Smooth muscle cell (in vitro differentiated cells): Measurements from ENCODE around the gene ELAC2. TPM values are rescaled to one million over a fixed set of nuclear protein-coding genes. Genes with fewer than 3 reads are reported as not detected.

Experiments
- DNase-seq: peaks from one replicate; lab custom pipeline; 2025; ENCODE audit not compliant: unreplicated experiment; lab: John Stamatoyannopoulos, UW
- H2AFZ ChIP-seq: fragments of 200-600 bp; sonication (generic); 2 replicates; pipeline ENCODE4 v1.6.0; 2016; ENCODE audit warnings: antibody characterized with exemption, low read depth, mild to moderate bottlenecking
- H3F3A ChIP-seq: fragments of 200-600 bp; sonication (generic); 2 replicates; pipeline ENCODE4 v1.6.0; 2017; ENCODE audit warnings: antibody characterized with exemption, low read depth
- H3K27ac ChIP-seq: fragments of 200-600 bp; sonication (generic); 2 replicates; pipeline ENCODE4 v1.5.1; 2016; ENCODE audit warnings: low read depth, mild to moderate bottlenecking
- H3K27me3 ChIP-seq: fragments of 200-600 bp; sonication (generic); 2 replicates; pipeline ENCODE4 v1.6.1; 2016; ENCODE audit warnings: low read depth, mild to moderate bottlenecking
- H3K36me3 ChIP-seq: fragments of 200-600 bp; sonication (generic); 2 replicates; pipeline ENCODE4 v1.5.1; 2016; ENCODE audit warnings: low read depth
- H3K4me1 ChIP-seq: fragments of 200-600 bp; sonication (generic); 2 replicates; pipeline ENCODE4 v1.5.1; 2016; ENCODE audit warnings: low read depth
- H3K4me2 ChIP-seq: fragments of 200-600 bp; sonication (generic); 2 replicates; pipeline ENCODE4 v1.6.0; 2016; ENCODE audit warnings: mild to moderate bottlenecking
- H3K4me3 ChIP-seq: fragments of 200-600 bp; sonication (generic); 2 replicates; pipeline ENCODE4 v1.5.1; 2016; ENCODE audit warnings: mild to moderate bottlenecking
- H3K79me2 ChIP-seq: fragments of 200-600 bp; sonication (generic); 2 replicates; pipeline ENCODE4 v1.6.0; 2016; ENCODE audit warnings: low read depth, mild to moderate bottlenecking
- H3K9ac ChIP-seq: fragments of 200-600 bp; sonication (generic); 2 replicates; pipeline ENCODE4 v1.6.0; 2016; ENCODE audit warnings: low read depth
- H3K9me3 ChIP-seq: fragments of 200-600 bp; sonication (generic); replicated peaks from 2 replicates; pipeline ENCODE4 v1.5.1; 2016; ENCODE audit warnings: low read depth
- H4K20me1 ChIP-seq: fragments of 200-600 bp; sonication (generic); 2 replicates; pipeline ENCODE4 v1.6.0; 2016; ENCODE audit warnings: low read depth
- WGBS: methylation state at CpG from one replicate; pipeline ENCODE4 v1.1.7; 2016; ENCODE audit warnings: low lambda C conversion rate; 5-methylcytosine and 5-hydroxymethylcytosine counted together
- polyA plus RNA-seq: library from polyadenylated mRNA; unstranded; fragments of >200 nt; fragmentation: Nextera tagmentation; extraction: Ambion mirVana; gene quantifications from 2 replicates; pipeline ENCODE4 v1.2.1, GENCODE V29; 2016
- total RNA-seq: library from RNA; depleted of rRNA; stranded (reverse); fragments of >200 nt; gene quantifications from 2 replicates; pipeline ENCODE4 v1.2.3, GENCODE V29; 2014
- TF ChIP-seq, protein P1 (sequence below): fragments of 200-600 bp; sonication (generic); IDR thresholded peaks from 2 replicates; pipeline ENCODE4 v1.5.1; 2017; ENCODE audit warnings: borderline replicate concordance, mild to moderate bottlenecking, antibody characterized with exemption; ENCODE audit not compliant: insufficient read depth, poor library complexity, severe bottlenecking

ELAC2 gene
- total and polyA plus RNA-seq, 2 experiments from 2014 or later, result 29.4 to 31.1 TPM

GRCh38 chr17:12952012-12952411 is 65.8 kb downstream of the ELAC2 start:
- Histone ChIP-seq H3K9ac (no peak overlapping the region), H3F3A (no peaks in the 10 kb centered on the region), H2AFZ (no peak overlapping the region), H3K9me3 (no peaks in the 10 kb centered on the region), H3K79me2 (no peaks in the 10 kb centered on the region), H3K27me3 (no peaks in the 10 kb centered on the region), H3K4me2 (no peak overlapping the region), H3K36me3 (no peaks in the 10 kb centered on the region), H4K20me1 (no peaks in the 10 kb centered on the region), H3K27ac (no peak overlapping the region), H3K4me3 (no peak overlapping the region), H3K4me1 (no peaks in the 10 kb centered on the region)
- DNase-seq, result no peak
- TF ChIP-seq, protein P1, sequence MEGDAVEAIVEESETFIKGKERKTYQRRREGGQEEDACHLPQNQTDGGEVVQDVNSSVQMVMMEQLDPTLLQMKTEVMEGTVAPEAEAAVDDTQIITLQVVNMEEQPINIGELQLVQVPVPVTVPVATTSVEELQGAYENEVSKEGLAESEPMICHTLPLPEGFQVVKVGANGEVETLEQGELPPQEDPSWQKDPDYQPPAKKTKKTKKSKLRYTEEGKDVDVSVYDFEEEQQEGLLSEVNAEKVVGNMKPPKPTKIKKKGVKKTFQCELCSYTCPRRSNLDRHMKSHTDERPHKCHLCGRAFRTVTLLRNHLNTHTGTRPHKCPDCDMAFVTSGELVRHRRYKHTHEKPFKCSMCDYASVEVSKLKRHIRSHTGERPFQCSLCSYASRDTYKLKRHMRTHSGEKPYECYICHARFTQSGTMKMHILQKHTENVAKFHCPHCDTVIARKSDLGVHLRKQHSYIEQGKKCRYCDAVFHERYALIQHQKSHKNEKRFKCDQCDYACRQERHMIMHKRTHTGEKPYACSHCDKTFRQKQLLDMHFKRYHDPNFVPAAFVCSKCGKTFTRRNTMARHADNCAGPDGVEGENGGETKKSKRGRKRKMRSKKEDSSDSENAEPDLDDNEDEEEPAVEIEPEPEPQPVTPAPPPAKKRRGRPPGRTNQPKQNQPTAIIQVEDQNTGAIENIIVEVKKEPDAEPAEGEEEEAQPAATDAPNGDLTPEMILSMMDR, result no peak
- WGBS, result 94% methylated on average over 4 of the region's 4 CpGs

DNA sequence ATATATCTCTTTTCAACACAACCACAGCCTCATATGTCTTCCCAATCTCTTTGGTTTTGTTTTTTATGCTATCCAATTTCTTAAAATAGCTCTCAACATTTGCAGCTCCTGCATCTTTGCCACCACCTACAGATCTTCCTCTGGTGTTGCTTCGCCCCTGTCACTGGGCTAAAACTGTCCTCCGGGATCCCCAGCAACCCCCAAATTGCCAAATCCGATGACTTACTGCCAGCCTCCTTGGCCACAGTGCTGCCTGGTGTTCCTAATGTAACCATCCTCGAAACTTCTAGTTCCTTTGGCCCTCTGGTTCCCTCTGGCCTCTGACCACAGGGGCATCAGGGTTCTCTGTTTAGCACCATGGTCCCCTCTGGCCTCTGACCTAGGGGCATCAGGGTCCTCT is 70.8 kb downstream of the ELAC2 start:
- Histone ChIP-seq H3K9me3 (no peaks in the 10 kb centered on the region), H2AFZ (no peak overlapping the region), H3K9ac (no peak overlapping the region), H3K27ac (no peak overlapping the region), H4K20me1 (no peaks in the 10 kb centered on the region), H3K4me3 (no peak overlapping the region), H3K4me1 (no peaks in the 10 kb centered on the region), H3K36me3 (no peaks in the 10 kb centered on the region), H3K79me2 (no peaks in the 10 kb centered on the region), H3F3A (no peaks in the 10 kb centered on the region), H3K27me3 (no peaks in the 10 kb centered on the region), H3K4me2 (no peak overlapping the region)
- WGBS, result 98% methylated on average over 4 of the region's 4 CpGs
- TF ChIP-seq, protein P1, result no peak
- DNase-seq, result no peak

Other genes starting within 250 kb of the ELAC2 start
- 1.3 and 1.8 TPM in 2 replicates for gene ARHGAP44, start 228.5 kb downstream of the ELAC2 start, total RNA-seq
- gene ARHGAP44, start 228.5 kb downstream of the ELAC2 start, polyA plus RNA-seq, result 2.0 and 3.2 TPM in 2 replicates